Thymus (tissue), 11 donors: Measurements from ENCODE around the gene CST8. TPM values are rescaled to one million over a fixed set of nuclear protein-coding genes. Genes with fewer than 3 reads are reported as not detected.
"Not testable (repeated sequence)": the region's sequence is repeated elsewhere in the genome, so short reads cannot be mapped to it uniquely, and the experiment has no call there.

Experiments
- DNase-seq, 9 donors: peaks; one replicate each; pipeline ENCODE4 v3.0.0-alpha.2; 2013; ENCODE audit warnings: low spot score in 9 of 9, low read depth in 6 of 9, missing footprints in 1 of 9
- H3K27ac ChIP-seq, 2 donors: one replicate each; pipeline ENCODE4 v1.5.1; 2013; ENCODE audit warnings: control low read depth in 1 of 2, low read depth in 1 of 2, low read length in 1 of 2, mild to moderate bottlenecking in 1 of 2, moderate library complexity in 1 of 2
- H3K27me3 ChIP-seq, 2 donors: one replicate each; pipeline ENCODE4 v1.5.1; 2013; ENCODE audit warnings: low read length in 1 of 2; ENCODE audit not compliant: control insufficient read depth in 2 of 2, insufficient read depth in 1 of 2
- H3K36me3 ChIP-seq, 2 donors: one replicate each; pipeline ENCODE4 v1.5.1; 2013; ENCODE audit warnings: low read length in 1 of 2, mild to moderate bottlenecking in 1 of 2, moderate library complexity in 1 of 2; ENCODE audit not compliant: control insufficient read depth in 2 of 2, insufficient read depth in 2 of 2
- H3K4me1 ChIP-seq, 2 donors: one replicate each; pipeline ENCODE4 v1.5.1; 2013; ENCODE audit warnings: low read length in 2 of 2; ENCODE audit not compliant: control insufficient read depth in 2 of 2, insufficient read depth in 2 of 2
- H3K4me3 ChIP-seq, 2 donors: one replicate each; pipeline ENCODE4 v1.5.1; 2013; ENCODE audit warnings: low read length in 2 of 2, control low read depth in 1 of 2, mild to moderate bottlenecking in 1 of 2
- H3K9me3 ChIP-seq, 2 donors: one replicate each; pipeline ENCODE4 v1.5.1; 2013; ENCODE audit warnings: low read length in 1 of 2, mild to moderate bottlenecking in 1 of 2; ENCODE audit not compliant: control insufficient read depth in 2 of 2, insufficient read depth in 1 of 2
- WGBS: extraction: QIAGEN DNeasy Blood & Tissue Kit; methylation state at CpG from one replicate; pipeline ENCODE4 v1.1.7; 2013; 5-methylcytosine and 5-hydroxymethylcytosine counted together
- polyA plus RNA-seq: library from polyadenylated mRNA; stranded (reverse); fragments of 200-250 nt; gene quantifications from one replicate; pipeline ENCODE4 v1.2.3, GENCODE V29; 2013
- total RNA-seq: library from RNA; stranded (reverse); fragments of 120-200 nt; gene quantifications from one replicate; pipeline ENCODE4 v1.2.4, GENCODE V29; 2013
- donor health status: healthy.

Gene CST8
- total and polyA plus RNA-seq, 2 donors, result not detected

DNA sequence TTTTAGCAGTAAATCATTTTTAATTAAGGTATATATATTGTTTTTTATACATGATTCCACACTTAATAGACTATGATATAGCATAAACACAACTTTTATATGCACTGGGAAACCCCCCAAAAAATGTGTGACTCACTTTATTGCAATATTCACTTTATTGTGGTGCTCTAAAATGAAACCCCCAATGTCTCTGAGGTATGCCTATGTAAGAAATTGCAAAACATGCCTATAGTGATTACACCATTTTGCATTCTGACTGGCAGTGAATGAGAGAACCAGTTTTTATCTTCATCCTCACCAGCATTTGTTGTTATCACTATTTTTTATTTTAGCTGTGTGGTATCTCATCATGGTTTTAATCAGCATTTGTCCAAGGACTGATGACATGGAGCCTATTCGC is 29.7 kb upstream of the CST8 start:
- H3K27ac ChIP-seq, result no peak overlapping the region
- H3K4me1 ChIP-seq, result peaks cover 3 to 29% of the 10 kb centered on the region in 2 donors
- H3K9me3 ChIP-seq, result peaks cover 0 to 17% of the 10 kb centered on the region in 2 donors
- H3K27me3 ChIP-seq, result no peaks in the 10 kb centered on the region
- H3K4me3 ChIP-seq, result no peak overlapping the region
- DNase-seq, result no peak
- no peaks in the 10 kb centered on the region for H3K36me3 ChIP-seq
- WGBS, result 99% methylated on average over 1 of the region's 1 CpG

DNA sequence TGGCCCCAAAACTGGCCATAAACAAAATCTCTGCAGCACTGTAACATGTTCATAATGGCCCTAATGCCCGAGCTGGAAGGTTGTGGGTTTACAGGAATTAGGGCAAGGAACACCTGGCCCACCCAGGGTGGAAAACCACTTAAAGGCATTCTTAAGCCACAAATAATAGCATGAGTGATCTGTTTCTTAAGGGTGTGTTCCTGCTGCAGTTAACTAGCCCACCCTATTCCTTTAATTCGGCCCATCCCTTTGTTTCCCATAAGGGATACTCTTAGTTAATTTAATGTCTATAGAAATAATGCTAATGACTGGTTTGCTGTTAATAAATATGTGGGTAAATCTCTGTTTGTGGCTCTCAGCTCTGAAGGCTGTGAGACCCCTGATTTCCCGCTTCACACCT is 24.0 kb upstream of the CST8 start:
- not testable (repeated sequence) for H3K27ac ChIP-seq, H3K27me3 ChIP-seq, H3K4me1 ChIP-seq, H3K4me3 ChIP-seq, H3K36me3 ChIP-seq, DNase-seq
- H3K9me3 ChIP-seq, result peaks cover 1 to 21% of the 10 kb centered on the region in 2 donors
- 89% methylated on average over 3 of the region's 3 CpGs for WGBS

DNA sequence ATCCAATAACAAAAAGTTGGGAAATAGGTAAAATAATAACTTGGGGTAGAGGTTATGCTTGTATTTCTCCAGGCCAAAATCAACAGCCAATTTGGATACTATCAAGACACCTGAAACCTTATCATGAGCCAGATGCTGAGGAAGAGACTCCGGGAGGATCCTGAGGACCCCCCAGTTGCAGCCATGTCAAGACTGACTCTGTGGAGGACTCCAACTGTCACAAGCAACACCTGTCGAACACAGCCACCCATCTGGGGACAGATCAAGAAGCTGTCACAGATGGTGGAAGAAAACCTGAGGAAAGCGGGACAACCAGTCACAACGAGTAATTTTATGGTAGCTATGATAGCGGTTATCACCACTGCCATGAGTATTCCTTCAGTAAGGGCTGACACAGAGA is 18.6 kb upstream of the CST8 start:
- WGBS, result 70% methylated on average over 5 of the region's 5 CpGs
- H3K4me3 ChIP-seq, H3K36me3 ChIP-seq, H3K27me3 ChIP-seq: not testable (repeated sequence)
- H3K9me3 ChIP-seq, result peaks cover 2 to 11% of the 10 kb centered on the region in 2 donors
- DNase-seq, result peak in 4 of 9 donors; percentile 45 to 74 (median 56)
- H3K27ac ChIP-seq, result peak overlapping the region in 1 of 2 donors; percentile 71
- H3K4me1 ChIP-seq, result peaks cover 0 to 18% of the 10 kb centered on the region in 2 donors

DNA sequence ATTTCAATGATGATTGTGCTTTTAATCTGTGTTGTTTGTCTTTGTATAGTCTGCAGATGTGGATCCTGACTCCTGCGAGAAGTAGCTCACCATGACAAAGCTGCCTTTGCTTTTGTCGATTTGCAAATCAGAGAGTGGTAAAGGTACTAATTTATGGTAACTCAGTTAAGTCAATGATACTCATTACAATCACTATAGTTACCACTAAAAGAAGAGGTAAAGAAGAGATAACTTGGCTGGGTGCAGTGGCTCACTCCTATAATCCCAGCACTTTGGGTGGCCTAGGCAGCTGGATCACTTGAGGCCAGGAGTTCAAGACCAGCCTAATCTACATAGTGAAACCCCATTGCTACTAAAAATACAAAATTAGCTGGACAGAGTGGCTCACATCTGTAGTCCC is 17.6 kb upstream of the CST8 start:
- H3K27ac ChIP-seq, H3K9me3 ChIP-seq, H3K27me3 ChIP-seq, H3K4me3 ChIP-seq, DNase-seq, H3K36me3 ChIP-seq: not testable (repeated sequence)
- peaks cover 0 to 18% of the 10 kb centered on the region in 2 donors for H3K4me1 ChIP-seq
- 91% methylated on average over 2 of the region's 2 CpGs for WGBS

DNA sequence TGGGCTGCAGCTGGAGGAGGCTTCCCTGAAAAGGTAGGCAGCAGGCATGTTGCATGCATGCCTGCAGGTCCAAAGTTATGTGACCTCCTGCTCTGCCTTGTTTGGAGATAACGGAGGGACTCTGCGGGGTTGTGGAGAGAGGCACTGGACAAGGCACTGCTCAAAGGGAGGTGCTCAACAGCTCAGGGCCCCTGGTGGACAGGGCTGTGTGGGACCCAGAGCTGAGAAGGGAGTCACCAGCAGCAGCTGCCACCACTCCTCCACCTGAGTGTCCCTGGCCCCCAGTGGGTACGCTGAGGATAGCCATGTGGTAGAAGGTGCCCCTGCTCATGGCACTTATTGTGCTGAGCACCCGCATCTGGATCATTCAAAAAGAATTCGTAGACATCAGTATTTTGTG is 15.5 kb upstream of the CST8 start:
- Histone ChIP-seq H3K4me3 (no peak overlapping the region), H3K9me3 (peaks cover 1 to 7% of the 10 kb centered on the region in 2 donors), H3K27ac (no peak overlapping the region), H3K4me1 (peaks cover 0 to 18% of the 10 kb centered on the region in 2 donors), H3K27me3 (no peaks in the 10 kb centered on the region), H3K36me3 (no peaks in the 10 kb centered on the region)
- WGBS, result over 99% methylated on average over 5 of the region's 5 CpGs
- DNase-seq, result no peak

DNA sequence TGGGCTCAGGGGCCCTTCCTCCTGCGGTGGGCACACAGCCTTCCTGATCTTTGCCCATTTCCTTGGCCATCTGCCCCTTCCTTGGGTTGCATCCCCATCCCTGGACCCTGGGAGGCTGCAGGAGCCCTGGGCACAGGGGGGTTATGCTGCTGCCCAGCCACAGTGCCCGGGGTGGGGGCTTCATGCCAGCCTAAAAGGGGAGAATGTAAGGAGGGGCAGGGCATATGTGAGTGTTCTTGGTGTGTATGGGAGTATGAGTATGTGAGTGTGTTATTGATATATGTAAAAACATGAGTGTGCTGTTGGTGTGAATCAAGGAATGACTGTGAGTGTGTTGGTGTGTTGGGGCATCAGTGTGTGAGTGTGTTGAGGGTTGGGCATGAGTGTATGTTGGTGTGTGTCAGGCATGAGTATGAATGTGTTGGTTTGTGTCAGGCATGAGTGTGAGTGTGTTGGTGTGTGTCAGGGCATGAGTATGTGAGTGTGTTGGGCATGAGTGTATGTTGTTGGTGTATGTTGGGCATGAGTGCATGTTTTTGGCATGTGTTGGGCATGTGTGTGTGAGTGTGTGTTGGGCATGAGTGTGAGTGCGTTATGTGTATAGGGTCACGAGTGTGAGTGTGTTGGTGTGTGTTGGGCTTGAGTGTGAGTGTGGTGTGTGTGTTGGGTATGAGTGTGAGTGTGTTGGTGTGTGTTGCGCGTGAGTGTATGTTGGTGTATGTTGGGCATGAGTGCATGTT is 14.7 kb upstream of the CST8 start:
- no peak overlapping the region for H3K4me3 ChIP-seq

DNA sequence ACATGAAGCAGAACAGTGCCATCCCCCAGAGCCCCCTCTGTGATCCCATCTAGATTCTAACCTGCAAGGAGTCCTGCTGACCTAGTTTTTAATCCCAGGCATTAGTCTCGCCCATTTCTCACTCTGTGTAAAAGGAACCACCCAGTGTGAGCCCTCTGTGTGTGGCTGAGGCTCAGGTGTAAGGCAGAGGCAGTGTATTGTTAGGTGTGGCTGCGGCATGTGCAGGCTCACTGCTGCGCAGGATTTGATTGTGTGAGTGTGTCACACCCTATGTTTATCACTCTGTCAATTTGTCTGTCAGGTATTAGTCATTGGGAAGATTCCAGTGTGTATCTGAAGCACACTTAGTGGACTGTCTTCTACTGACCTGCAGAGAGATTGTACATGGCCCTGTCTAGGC is 13.7 kb upstream of the CST8 start:
- H3K4me1 ChIP-seq, result peaks cover 0 to 21% of the 10 kb centered on the region in 2 donors
- no peak for DNase-seq
- no peak overlapping the region for H3K4me3 ChIP-seq
- H3K27me3 ChIP-seq, result no peaks in the 10 kb centered on the region
- no peaks in the 10 kb centered on the region for H3K36me3 ChIP-seq
- H3K9me3 ChIP-seq, result peaks cover 1 to 7% of the 10 kb centered on the region in 2 donors
- H3K27ac ChIP-seq, result no peak overlapping the region
- WGBS, result 95% methylated on average over 3 of the region's 3 CpGs

More for the DNA sequence above, 14.7 kb upstream of the CST8 start:
- Histone ChIP-seq H3K27ac (no peak overlapping the region), H3K27me3 (no peaks in the 10 kb centered on the region), H3K9me3 (peaks cover 1 to 7% of the 10 kb centered on the region in 2 donors), H3K36me3 (no peaks in the 10 kb centered on the region), H3K4me1 (peaks cover 0 to 18% of the 10 kb centered on the region in 2 donors)
- DNase-seq, result no peak
- WGBS, result 78% methylated on average over 6 of the region's 6 CpGs

DNA sequence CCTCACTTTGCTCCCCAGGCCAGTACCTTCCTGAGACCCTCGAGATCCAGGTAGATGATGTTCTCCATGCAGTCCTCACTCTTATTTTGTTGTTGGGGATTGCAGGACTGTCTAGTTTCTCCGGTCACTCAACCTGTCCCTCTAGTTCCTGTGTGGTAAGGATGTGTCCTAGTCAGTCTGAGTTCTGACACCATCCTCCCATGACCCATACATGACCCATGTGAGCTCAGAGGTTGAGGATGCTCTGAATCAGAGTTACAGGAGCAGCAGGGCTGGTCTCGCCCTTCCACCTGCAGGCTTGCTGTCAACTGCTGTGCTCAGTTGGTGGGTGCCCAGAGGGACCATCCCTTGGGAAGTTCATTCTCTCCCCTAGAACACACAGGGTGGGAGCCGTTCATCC is 11.9 kb upstream of the CST8 start:
- H3K36me3 ChIP-seq, result no peaks in the 10 kb centered on the region
- H3K4me3 ChIP-seq, result no peak overlapping the region
- WGBS, result 95% methylated on average over 4 of the region's 4 CpGs
- H3K4me1 ChIP-seq, result peaks cover 0 to 19% of the 10 kb centered on the region in 2 donors
- peaks cover 1 to 7% of the 10 kb centered on the region in 2 donors for H3K9me3 ChIP-seq
- H3K27ac ChIP-seq, result no peak overlapping the region
- DNase-seq, result no peak
- H3K27me3 ChIP-seq, result no peaks in the 10 kb centered on the region

DNA sequence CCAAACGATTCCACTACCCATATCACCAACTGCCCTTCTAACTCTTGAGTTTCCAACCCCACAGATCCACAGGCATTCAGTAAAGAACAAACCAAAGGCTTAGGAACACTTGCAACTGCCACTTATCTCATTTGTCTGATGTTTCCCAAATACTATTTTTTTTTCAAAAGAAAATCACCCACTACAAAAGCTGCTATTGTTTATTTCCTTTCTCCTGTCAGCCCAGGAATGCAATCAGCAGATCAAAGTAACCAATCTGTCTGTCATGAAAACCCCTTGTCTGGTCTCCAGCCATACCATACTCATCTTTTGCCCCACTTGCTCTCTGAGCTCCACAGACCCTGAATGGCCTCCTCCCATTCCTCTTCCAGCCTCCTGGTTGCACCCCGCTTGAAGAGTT is 8.8 kb upstream of the CST8 start:
- H3K9me3 ChIP-seq, result no peaks in the 10 kb centered on the region
- H3K36me3 ChIP-seq, result no peaks in the 10 kb centered on the region
- H3K4me1 ChIP-seq, result peaks cover 0 to 14% of the 10 kb centered on the region in 2 donors
- H3K27me3 ChIP-seq, result no peaks in the 10 kb centered on the region
- 93% methylated on average over 2 of the region's 2 CpGs for WGBS
- H3K27ac ChIP-seq, result no peak overlapping the region
- H3K4me3 ChIP-seq, result no peak overlapping the region
- DNase-seq, result no peak
